Stimulated activated CD4-positive, alpha-beta T cell treated with anti-CD3 and anti-CD28 coated beads, Interleukin-2, amount 100 ng/mL, for 48 hours (primary cell): Measurements from ENCODE around the gene SDS.

ENCODE experiments used
- DNase-seq, 2 donors: peaks; one replicate each; pipeline ENCODE4 v3.0.0-alpha.2; 2020

SDS gene

GRCh38 chr12:113398346-113399290, 5.1 kb downstream of the SDS start:
- no peak for DNase-seq

- no peak for DNase-seq
Measured at GRCh38 chr12:113397497-113398197, 6.0 kb downstream of the SDS start.

GRCh38 chr12:113396828-113397496, 6.7 kb downstream of the SDS start:
- no peak for DNase-seq

GRCh38 chr12:113396200-113396599, 7.5 kb downstream of the SDS start:
- DNase-seq, result no peak

- DNase-seq, result no peak
Measured at GRCh38 chr12:113395119-113395518, 8.6 kb downstream of the SDS start.

GRCh38 chr12:113393749-113394148, 9.9 kb downstream of the SDS start:
- DNase-seq, result no peak

- DNase-seq, result no peak
Measured at GRCh38 chr12:113392988-113393579, 10.6 kb downstream of the SDS start.

- DNase-seq, result no peak
Measured at GRCh38 chr12:113392520-113392919, 11.2 kb downstream of the SDS start.

GRCh38 chr12:113391650-113392337, 11.9 kb downstream of the SDS start:
- DNase-seq, result no peak

- no peak for DNase-seq
Measured at GRCh38 chr12:113391145-113391544, 12.5 kb downstream of the SDS start.

GRCh38 chr12:113390064-113391043, 13.3 kb downstream of the SDS start:
- DNase-seq, result no peak

- no peak for DNase-seq
Measured at GRCh38 chr12:113388351-113388750, 15.3 kb downstream of the SDS start.

GRCh38 chr12:113387631-113388030, 16.1 kb downstream of the SDS start:
- no peak for DNase-seq

- DNase-seq, result no peak
Measured at GRCh38 chr12:113386866-113387566, 16.7 kb downstream of the SDS start.

GRCh38 chr12:113385282-113385882, 18.3 kb downstream of the SDS start:
- DNase-seq, result no peak

- DNase-seq, result no peak
Measured at GRCh38 chr12:113384778-113385177, 18.9 kb downstream of the SDS start.

- no peak for DNase-seq
Measured at GRCh38 chr12:113382206-113382605, 21.5 kb downstream of the SDS start.

- DNase-seq, result no peak
Measured at GRCh38 chr12:113381220-113381619, 22.5 kb downstream of the SDS start.

GRCh38 chr12:113378291-113378690, 25.4 kb downstream of the SDS start:
- DNase-seq, result no peak

- DNase-seq, result no peak
Measured at GRCh38 chr12:113374823-113375428, 28.8 kb downstream of the SDS start.
